NCI-H2171 (cell line): ENCODE measurements around the gene UTS2B.

Experiments
- DNase-seq: peaks from one replicate; lab custom pipeline; 2025; lab: John Stamatoyannopoulos, UW

UTS2B gene

GRCh38 chr3:191321019-191321767 is 9.1 kb downstream of the UTS2B start:
- DNase-seq, result no peak

DNA sequence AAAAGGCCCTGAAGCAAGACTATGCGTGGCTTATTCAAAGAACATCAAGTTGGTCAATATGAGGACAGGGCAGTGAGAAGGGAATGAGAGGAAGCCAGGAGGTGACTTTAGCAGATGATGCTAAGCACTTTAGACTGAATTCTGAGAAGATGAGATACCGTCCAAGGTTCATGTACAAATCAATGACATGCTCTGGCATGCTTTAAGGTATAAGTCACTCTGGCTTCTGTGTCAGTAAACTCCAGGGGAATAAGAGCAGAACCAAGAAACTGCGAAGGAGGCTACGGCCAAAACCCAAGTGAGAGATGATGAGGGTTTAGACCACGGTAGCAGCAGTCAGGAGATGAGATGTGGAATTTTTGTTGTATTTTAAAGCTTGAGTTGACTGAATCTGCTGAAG is 10.0 kb downstream of the UTS2B start:
- no peak for DNase-seq

DNA sequence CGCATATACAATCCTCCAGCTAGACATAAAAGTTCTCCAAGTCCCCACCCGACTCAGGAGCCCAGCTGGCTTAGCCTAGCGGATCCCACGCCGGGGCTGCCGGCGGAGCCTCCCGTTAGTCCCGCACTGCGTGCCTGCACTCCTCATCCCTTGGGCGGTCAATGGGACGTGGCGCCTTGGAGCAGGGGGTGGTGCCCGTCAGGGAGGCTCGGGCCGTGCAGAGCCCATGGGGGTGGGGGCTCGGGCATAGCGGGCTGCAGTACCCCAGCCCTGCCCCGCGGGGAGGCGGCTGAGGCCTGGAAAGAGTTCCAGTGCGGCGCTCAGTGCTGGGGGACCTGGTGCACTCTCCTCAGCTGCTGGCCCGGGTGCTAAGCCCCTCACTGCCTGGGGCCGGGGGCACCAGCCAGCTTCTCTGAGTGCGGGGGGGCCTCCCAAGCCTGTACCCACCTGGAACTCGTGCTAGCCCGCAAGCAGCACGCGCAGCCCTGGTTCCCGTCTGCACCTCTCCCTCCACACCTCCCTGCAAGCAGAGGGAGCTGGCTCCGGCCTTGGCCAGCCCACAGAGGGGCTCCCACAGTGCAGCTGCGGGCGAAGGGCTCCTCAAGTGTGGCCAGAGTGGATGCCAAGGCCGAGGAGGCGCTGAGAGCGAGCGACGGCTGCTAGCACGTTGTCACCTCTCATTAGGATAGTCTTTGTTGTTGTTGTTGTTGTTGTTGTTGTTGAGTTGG is 13.3 kb downstream of the UTS2B start:
- DNase-seq, result no peak

DNA sequence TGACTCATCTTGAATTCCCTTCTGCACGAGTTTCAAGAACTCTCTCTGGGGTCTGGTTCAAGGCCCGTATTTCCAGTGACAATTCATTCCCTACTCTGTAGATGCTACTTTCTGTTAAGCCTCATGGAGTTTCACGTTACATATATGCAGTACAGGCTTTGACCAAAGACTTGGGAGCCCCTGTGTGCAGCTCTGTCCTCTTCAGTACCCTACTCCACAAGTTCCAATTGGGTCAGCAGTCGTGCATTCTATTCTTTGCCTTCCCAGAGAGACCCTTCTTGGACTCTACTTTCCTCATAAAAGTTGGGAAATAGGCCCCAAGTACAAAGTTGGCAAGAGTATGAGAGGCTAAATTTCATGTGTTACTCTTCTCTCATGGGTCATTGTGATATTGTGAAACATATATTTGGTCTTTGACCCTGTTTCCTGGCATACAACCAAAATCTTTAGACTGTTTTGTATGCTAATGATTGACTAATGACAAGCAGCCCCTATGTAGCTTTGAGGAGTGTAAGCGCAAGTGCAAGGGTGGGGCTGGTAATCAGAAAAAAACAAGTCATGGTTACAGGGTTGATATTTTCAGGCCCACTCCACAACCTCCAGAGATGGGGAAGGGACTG is 16.1 kb downstream of the UTS2B start:
- no peak for DNase-seq

DNA sequence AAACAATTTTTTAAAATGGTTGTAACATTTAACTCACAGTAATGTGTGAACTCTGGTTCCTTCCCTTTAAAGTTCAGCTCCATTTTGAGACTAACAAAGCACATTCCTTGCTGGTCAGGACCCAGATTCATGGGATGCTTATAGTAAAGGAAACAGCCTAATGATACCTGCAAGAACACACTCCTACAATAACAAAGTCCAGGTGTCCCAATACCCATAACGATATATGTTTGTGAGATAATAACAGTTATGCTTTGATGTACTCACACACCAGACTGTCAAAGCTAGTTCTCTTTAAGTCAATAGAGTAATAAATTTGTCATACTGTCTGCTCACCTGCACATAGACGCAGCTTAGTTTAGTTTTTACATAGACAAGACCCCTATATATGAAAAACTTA is 17.0 kb downstream of the UTS2B start:
- DNase-seq, result no peak

DNA sequence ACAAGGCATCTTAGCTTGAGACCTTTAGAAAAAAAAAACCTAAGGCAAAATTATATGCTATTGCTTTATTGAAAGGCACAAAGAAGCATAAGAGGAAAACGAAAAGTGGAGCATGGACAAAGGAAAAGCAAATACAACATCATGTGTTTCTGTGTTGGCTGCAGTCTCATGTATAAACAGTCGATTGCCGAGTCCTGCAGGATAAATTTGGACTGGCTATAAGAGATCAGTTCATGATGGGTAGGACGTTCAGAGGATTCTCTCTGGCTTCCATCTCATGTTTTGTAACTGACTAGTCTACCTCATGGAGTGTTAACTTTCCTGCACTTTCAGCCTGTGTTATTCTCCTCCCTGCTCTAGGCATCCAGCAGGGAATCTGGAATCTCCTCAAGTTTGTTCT is 23.0 kb downstream of the UTS2B start:
- DNase-seq, result no peak

DNA sequence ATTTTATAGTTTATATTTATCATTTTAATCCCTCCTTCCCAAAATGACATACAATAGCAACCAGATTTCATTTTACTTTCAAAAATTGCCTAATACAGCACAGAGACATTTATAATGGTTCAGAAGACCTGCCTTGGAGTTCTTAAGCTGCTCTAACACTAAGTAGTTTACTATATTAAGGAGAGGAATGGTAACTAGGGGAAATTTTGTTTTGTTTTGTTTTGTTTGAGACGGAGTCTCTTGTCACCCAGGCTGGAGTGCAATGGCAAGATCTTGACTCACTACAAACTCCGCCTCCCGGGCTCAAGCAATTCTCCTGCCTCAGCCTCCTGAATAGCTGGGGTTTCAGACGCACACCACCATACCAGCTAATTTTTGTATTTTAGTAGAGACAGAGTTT is 23.9 kb downstream of the UTS2B start:
- DNase-seq, result no peak

DNA sequence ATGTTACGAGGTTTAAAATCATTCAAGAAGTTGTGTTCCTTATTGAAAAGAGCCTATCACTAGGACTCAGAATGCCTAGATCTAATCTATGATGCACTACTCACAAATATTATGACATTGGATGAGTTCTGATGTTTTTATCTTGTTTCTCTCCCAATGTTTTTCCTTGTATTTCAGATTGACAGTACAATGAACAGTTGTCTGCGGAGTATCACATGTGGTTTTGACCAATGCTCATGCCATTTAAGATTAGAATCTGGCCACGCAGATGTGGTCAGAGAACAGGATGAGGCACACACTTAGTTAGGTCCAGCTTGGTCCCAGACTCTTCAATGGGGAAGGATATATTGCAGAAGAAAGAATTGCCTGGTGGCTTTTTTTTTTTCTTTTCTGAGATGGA is 26.7 kb downstream of the UTS2B start:
- DNase-seq, result no peak

DNA sequence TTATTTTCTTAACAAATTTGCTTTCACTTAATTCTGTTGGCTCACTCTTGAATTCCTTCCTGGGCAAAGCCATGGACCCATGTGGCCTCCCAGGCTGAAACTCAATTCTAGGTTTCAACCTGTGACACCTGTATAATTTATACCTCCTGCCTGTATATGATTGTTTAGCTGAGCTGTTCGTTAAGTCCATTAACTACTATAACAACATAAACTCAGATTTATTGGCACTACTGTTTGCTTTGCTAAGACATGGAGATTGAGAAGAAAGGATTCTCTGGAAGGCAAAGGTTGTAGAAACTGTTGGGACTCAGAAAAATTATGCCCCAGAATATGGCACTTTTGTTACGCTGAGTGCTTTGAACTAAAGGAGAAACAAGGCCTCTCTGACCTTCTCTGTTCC is 27.9 kb downstream of the UTS2B start:
- DNase-seq, result no peak

DNA sequence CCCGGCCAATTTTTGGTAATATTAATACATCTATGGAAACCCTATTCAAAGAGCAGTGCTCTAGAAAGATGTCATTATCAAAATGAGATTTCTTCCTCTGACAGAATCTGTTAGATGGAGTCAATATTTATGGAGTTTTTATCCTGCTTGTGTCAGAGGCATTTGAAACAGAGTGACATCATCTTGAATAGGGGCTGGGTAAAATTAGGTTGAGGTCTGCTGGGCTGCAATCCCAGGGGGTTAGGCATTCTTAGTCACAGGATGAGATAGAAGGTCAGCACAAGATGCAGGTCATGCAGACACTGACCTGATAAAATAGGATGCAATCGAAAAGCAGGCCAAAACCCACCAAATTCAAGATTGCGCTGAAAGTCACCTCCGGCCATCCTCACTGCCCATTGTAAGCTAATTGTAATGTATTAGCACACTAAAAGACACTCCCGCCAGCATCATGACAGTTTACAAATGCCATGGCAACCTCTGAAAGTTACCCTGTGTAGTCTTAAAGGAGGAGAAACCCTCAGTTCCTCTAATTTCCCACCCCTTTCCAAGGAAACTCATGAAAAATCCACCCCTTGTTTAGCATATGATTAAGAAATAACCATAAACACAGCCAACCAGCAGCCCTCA is 28.4 kb downstream of the UTS2B start:
- DNase-seq, result no peak

- DNase-seq, result no peak
These were observed 29.3 kb downstream of the UTS2B start for GRCh38 chr3:191301017-191301416.

DNA sequence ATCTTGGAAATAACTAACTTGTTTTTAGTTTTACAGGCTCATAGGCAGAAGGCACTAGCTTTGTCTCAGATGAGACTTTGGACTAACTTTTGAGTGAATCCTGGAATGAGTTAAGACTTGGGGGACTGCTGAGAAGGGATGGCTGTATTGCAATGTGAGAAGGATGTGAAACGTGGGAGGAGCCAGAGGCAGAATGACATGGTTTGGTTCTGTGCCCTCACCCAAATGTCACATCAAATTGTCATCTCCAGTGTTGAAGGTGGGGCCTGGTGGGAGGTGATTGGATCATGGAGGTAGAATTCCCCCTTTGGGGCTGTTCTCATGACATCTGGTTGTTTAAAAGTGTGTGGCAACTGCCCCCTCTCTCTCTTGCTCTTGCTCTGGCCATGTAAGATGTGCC is 29.9 kb downstream of the UTS2B start:
- no peak for DNase-seq

DNA sequence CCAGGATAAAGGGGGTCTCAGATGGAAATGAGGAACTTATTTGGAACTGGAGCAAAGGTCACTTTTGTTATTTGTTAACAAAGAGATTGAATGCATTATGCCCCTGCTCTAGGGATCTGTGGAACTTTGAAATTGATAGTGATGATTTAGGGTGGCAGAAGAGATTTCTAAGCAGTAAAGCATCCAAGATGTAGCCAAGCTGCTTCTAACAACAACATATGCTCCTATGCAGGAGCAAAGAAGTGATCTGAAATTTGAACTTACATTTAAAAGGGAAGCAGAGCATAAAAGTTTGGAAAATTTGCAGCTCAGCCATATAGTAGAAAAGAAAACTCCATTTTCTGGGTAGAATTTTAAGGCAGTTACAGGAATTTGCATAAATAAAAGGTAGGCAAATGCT is 31.5 kb downstream of the UTS2B start:
- DNase-seq, result no peak

DNA sequence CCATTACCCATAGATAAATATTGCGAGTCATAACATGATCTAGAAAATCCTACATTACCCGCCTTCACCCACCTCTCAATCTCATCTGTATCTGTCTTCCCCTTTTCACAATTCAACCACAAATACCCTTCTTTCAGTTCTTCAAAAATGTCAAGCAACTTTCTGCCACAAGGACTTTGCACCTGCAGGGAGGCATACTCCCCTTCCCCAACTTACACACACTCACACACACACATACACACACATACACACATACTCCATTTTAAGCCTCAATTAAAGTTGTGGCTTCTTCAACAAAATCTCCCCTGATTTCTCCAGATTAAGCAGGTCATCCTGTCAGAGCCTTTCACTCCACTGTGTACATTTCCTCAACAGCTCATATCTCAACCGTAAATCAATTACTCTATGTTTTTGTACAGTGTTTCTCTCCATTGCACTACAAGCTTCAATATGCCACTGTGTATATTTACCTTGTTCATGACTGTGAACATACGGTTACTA is 34.2 kb downstream of the UTS2B start:
- DNase-seq, result no peak

DNA sequence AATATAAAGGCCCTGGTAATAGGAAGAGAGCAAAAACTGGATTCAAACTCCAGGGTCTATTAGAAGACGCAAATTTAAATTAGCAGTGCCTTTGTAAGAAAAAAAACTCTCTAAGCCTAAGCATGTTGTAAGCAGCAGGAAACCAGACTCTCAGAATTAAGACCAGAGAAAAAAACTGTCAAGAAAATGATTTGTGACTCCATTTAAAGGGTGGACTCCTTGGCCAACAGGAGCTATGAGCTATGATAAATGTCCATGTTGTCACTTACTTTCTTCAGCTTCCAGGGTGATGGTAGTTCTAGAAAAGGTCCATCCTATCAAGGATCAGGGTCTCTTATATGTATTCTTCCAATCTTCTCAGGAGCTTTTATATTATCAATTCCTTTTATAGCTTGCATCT is 36.0 kb downstream of the UTS2B start:
- DNase-seq, result no peak

GRCh38 chr3:191292243-191293015 is 37.9 kb downstream of the UTS2B start:
- no peak for DNase-seq

DNA sequence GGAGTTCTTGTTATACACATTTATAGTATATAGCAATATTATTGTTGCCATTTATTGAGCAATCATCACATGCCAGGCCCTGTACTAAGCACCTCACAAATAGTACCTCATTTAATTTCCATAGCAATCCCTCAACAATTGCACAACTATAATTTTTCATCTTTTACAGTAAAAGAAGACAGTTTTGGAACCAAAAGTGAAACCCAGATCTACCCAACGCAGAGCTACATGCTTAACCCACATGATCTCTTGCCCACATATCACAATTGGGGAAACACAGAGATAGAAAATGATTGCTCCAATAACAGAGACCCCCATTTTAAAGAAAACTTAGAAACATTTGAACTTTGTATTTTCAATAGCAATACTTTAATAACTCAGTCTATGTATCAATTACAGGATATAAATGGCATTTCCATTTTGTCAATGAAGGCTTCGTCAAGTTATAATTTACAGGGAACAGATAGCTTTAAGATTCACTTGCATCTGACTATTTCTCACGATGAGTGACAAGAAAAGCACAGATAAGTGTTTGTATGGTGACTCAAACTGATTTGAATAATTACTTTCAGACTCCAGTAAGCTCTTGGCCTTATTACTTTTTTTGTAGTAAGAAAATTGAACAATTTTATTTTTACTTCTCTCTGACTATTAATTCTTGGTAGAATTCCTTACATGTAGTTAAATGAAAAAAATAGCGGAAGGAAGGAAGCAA is 39.9 kb downstream of the UTS2B start:
- no peak for DNase-seq

DNA sequence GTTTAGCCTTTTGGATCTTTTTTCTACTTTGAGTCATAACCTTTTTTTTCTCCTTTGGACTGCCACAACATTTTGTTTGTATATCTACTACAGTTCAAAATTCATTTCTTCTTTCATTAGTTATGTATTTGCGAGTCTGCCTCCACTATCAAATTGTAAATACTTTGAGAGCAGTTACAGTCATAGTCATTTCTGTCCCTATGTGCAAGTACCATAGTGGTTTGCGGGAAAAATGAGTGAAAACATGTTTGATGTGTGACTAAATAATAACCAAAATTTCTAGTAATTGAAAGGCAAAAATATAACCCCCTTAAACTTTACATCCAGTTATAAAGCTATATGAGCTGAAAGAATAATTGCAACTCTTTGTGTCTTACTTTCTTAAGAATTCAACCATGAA is 46.9 kb downstream of the UTS2B start:
- no peak for DNase-seq

- DNase-seq, result no peak
These were observed 47.8 kb downstream of the UTS2B start for GRCh38 chr3:191282251-191283185.

DNA sequence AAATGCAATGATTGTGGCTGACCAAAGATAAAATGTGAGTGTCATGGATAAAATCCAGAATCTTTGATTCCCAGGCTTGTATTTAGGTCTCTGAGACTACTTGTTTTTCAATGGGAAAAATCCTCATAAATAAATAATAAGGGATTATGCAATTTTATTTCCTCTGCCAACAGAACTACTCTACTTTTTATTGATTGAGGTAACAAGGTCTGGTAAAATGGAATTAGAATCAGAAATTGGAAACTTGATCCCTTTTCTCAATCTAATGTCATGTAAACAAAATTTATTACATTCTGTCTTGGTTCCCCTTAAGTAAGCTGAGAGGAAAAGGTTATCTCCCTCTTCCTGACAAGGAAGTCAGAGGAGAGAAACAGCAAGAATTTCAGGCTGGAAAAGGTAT is 49.4 kb downstream of the UTS2B start:
- no peak for DNase-seq
